HepG2 (cell line): ENCODE data around the gene EPHA2. TPM values are rescaled to one million over a fixed set of nuclear protein-coding genes. Genes with fewer than 3 reads are reported as not detected.
A peak's percentile ranks its signal among the peaks of the same experiment; 100 is the strongest.

Experiments
- ATF3 ChIP-seq: sonication (generic); formaldehyde crosslinking; IDR thresholded peaks from 2 replicates; pipeline ENCODE4 v1.4.0; 2020; ENCODE audit warnings: missing genetic modification reagents
- EZH2 ChIP-seq: conservative IDR thresholded peaks from 2 replicates; pipeline ENCODE4 v1.6.1; 2012; ENCODE audit warnings: mild to moderate bottlenecking, low read depth, low read length, moderate library complexity
- FOXJ3 ChIP-seq: sonication (generic); formaldehyde crosslinking; IDR thresholded peaks from 2 replicates; pipeline ENCODE4 v1.4.0; 2020; ENCODE audit warnings: missing genetic modification reagents, mild to moderate bottlenecking, borderline replicate concordance
- GTF3A ChIP-seq: sonication (generic); formaldehyde crosslinking; conservative IDR thresholded peaks from 2 replicates; pipeline ENCODE4 v1.4.0; 2020; ENCODE audit warnings: mild to moderate bottlenecking, missing genetic modification reagents
- HIVEP1 ChIP-seq: sonication (generic); formaldehyde crosslinking; IDR thresholded peaks from 2 replicates; pipeline ENCODE4 v1.4.0; 2020; ENCODE audit warnings: mild to moderate bottlenecking, missing genetic modification reagents
- MAF1 ChIP-seq: sonication (generic); formaldehyde crosslinking; IDR thresholded peaks from 2 replicates; pipeline ENCODE4 v1.5.0; 2020; ENCODE audit warnings: missing genetic modification reagents, borderline replicate concordance
- MEF2D ChIP-seq: sonication (generic); formaldehyde crosslinking; IDR thresholded peaks from 2 replicates; pipeline ENCODE4 v1.5.1; 2020; ENCODE audit warnings: mild to moderate bottlenecking, missing genetic modification reagents
- RXRB ChIP-seq: IDR thresholded peaks from 2 replicates; pipeline ENCODE4 v1.6.1; 2016; ENCODE audit warnings: borderline replicate concordance, missing genetic modification reagents, missing compliant biosample characterization
- SAFB2 ChIP-seq: sonication (generic); formaldehyde crosslinking; IDR thresholded peaks from 2 replicates; pipeline ENCODE4 v1.5.1; 2020; ENCODE audit warnings: missing genetic modification reagents, low read depth, mild to moderate bottlenecking, borderline replicate concordance
- SAP130 ChIP-seq: IDR thresholded peaks from 2 replicates; pipeline ENCODE4 v1.6.1; 2016; ENCODE audit warnings: low read depth
- SIN3A ChIP-seq: IDR thresholded peaks from 2 replicates; pipeline ENCODE4 v1.6.1; 2011; ENCODE audit warnings: low read depth, mild to moderate bottlenecking, control low read depth, low read length, borderline replicate concordance
- SMAD1 ChIP-seq: sonication (generic); formaldehyde crosslinking; IDR thresholded peaks from 2 replicates; pipeline ENCODE4 v1.4.0; 2020; ENCODE audit warnings: missing genetic modification reagents, low read depth, mild to moderate bottlenecking, borderline replicate concordance
- SOX6 ChIP-seq, 2 experiments: fragments of 450-650 bp in 1 of 2; sonication (generic) in 1 of 2; formaldehyde crosslinking in 1 of 2; IDR thresholded peaks; 2 replicates each; pipeline versions ENCODE4 v1.4.0 to v1.6.1; 2017 to 2020; ENCODE audit warnings: antibody characterized with exemption in 1 of 2, mild to moderate bottlenecking in 1 of 2, missing genetic modification reagents in 1 of 2
- TAF1 ChIP-seq: sonication (generic); formaldehyde crosslinking; IDR thresholded peaks from 2 replicates; pipeline ENCODE4 v1.4.0; 2020; ENCODE audit warnings: missing genetic modification reagents
- TEAD3 ChIP-seq: optimal IDR thresholded peaks from 2 replicates; pipeline ENCODE3; 2016; ENCODE audit warnings: borderline replicate concordance
- ZFP91 ChIP-seq: sonication (generic); formaldehyde crosslinking; IDR thresholded peaks from 2 replicates; pipeline ENCODE4 v1.9.0; 2022; ENCODE audit warnings: missing genetic modification reagents, mild to moderate bottlenecking, borderline replicate concordance
- ZGPAT ChIP-seq: IDR thresholded peaks from 2 replicates; pipeline ENCODE4 v1.6.1; 2016; ENCODE audit warnings: mild to moderate bottlenecking
- ZNF512 ChIP-seq: sonication (generic); formaldehyde crosslinking; IDR thresholded peaks from 2 replicates; pipeline ENCODE4 v1.4.0; 2020; ENCODE audit warnings: mild to moderate bottlenecking, missing genetic modification reagents
- ZNF530 ChIP-seq: sonication (generic); formaldehyde crosslinking; IDR thresholded peaks from 2 replicates; pipeline ENCODE4 v1.5.0; 2020; ENCODE audit warnings: low read depth, mild to moderate bottlenecking, missing genetic modification reagents
- ZNF563 ChIP-seq: sonication (generic); formaldehyde crosslinking; IDR thresholded peaks from 2 replicates; pipeline ENCODE4 v1.8.0; 2022; ENCODE audit warnings: mild to moderate bottlenecking, moderate library complexity, missing genetic modification reagents
- ZNF781 ChIP-seq: sonication (generic); formaldehyde crosslinking; IDR thresholded peaks from 2 replicates; pipeline ENCODE4 v1.5.1; 2020; ENCODE audit warnings: borderline replicate concordance, mild to moderate bottlenecking, missing genetic modification reagents; ENCODE audit errors: not compliant biosample characterization
- polyA plus RNA-seq, 8 experiments: library from polyadenylated mRNA; depleted of rRNA in 3 of 8; stranded (reverse) in 7 of 8; unstranded in 1 of 8; fragments of >200 nt; fragmentation: Illumina TruSeq in 4 of 8; extraction: Trizol in 4 of 8; gene quantifications; 2 replicates each; pipeline versions ENCODE4 v1.2.1 to v1.2.3, GENCODE V29; 2011 to 2016; ENCODE audit warnings: low read depth in 4 of 8, missing spikeins in 1 of 8, mixed read lengths in 1 of 8; ENCODE audit not compliant: insufficient read depth in 1 of 8
- total RNA-seq, 5 experiments: library from RNA; depleted of rRNA; stranded (reverse); fragments of >200 nt; fragmentation: Illumina TruSeq; extraction: Trizol; gene quantifications; 2 replicates each; pipeline ENCODE4 v1.2.3, GENCODE V29; 2016; ENCODE audit warnings: low read depth in 1 of 5
- TF ChIP-seq, protein P1 (sequence below): sonication (generic); formaldehyde crosslinking; IDR thresholded peaks from 2 replicates; pipeline ENCODE4 v1.8.0; 2022; ENCODE audit warnings: mild to moderate bottlenecking, missing genetic modification reagents; ENCODE audit not compliant: insufficient replicate concordance

EPHA2 gene
- total and polyA plus RNA-seq, 2 of the 13 experiments (the other 11 are each of a cell fraction or from before 2014, with no cell fraction given), result 33.6 to 53.6 TPM

DNA sequence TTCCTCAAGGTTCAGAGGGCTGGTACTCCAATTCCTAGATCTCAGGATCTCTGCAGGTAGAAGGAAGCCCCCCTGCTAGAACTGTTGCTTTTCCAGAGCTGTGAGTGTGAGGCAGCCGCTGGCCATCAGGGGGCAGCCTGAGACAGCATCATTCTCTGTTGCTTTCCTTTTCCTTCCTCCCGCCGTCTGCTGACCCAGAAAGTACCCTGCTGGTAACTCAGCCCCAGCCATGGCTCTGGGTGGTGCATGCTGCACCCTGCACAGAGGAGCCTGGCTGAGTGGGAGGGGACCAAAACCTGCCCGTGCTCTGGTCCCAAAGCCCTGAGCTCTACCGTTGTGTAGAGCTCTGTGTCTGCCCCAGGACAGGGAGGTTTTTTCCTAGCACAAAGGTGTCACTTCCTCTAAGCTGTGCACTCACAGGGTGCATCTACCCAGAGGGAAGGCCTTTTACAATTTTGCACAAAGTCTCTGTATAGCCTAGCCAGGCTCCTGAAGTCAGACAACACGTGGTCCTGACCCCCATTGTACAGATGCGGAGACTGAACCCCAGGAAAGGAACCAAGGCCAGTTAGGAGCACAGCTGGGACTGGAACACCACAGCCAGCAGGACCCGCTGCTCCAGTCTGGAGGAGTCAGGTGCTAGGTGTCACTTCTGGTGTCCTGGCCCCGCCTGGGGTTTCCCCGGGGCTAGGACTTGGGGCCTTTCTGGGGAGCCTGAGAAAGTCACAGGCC is 76.8 kb downstream of the EPHA2 start (continued):
- TF ChIP-seq ZFP91 (CRISPR knock-in tag) (peak; percentile 19; the same call in 1 of the 2 replicates), SAP130 (CRISPR knock-in tag) (peak; percentile 18; the same call in 1 of the 2 replicates), FOXJ3 (CRISPR knock-in tag) (no peak), MAF1 (CRISPR knock-in tag) (no peak), ZNF781 (CRISPR knock-in tag) (peak; percentile 25), HIVEP1 (CRISPR knock-in tag) (peak; percentile 41; the same call in 1 of the 2 replicates), ZNF563 (CRISPR knock-in tag) (no peak), ZGPAT (CRISPR knock-in tag) (0 out of 2 replicates have a peak, but pooled peaks have one; percentile 44), SAFB2 (no peak), ZNF512 (no peak), RXRB (CRISPR knock-in tag) (peak; percentile 30; the same call in 1 of the 2 replicates), TAF1 (CRISPR knock-in tag) (no peak), EZH2 (no peak), GTF3A (no peak), ATF3 (CRISPR knock-in tag) (no peak), SIN3A (no peak), ZNF530 (CRISPR knock-in tag) (no peak), SMAD1 (CRISPR knock-in tag) (no peak), MEF2D (CRISPR knock-in tag) (0 out of 2 replicates have a peak, but pooled peaks have one; percentile 22), TEAD3 (CRISPR knock-in tag) (peak; percentile 39), SOX6 (IDR thresholded peaks at IDR 0.05) (no peak), SOX6 (CRISPR knock-in tag; IDR thresholded peaks at IDR 0.05) (no peak)
- TF ChIP-seq, protein P1, sequence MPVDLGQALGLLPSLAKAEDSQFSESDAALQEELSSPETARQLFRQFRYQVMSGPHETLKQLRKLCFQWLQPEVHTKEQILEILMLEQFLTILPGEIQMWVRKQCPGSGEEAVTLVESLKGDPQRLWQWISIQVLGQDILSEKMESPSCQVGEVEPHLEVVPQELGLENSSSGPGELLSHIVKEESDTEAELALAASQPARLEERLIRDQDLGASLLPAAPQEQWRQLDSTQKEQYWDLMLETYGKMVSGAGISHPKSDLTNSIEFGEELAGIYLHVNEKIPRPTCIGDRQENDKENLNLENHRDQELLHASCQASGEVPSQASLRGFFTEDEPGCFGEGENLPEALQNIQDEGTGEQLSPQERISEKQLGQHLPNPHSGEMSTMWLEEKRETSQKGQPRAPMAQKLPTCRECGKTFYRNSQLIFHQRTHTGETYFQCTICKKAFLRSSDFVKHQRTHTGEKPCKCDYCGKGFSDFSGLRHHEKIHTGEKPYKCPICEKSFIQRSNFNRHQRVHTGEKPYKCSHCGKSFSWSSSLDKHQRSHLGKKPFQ (CRISPR knock-in tag), result no peak
